LoVo (cell line): ENCODE data around the gene PIK3CD.
A peak's percentile ranks its signal among the peaks of the same experiment; 100 is the strongest.
"Not testable (repeated sequence)": the region's sequence is repeated elsewhere in the genome, so short reads cannot be mapped to it uniquely, and the experiment has no call there.

ENCODE experiments used
- DNase-seq: peaks from one replicate; pipeline ENCODE4 v3.0.0-alpha.2; 2016; ENCODE audit warnings: low spot score

The PIK3CD gene

GRCh38 chr1:9689971-9690381 is 38.4 kb downstream of the PIK3CD start:
- no peak for DNase-seq

GRCh38 chr1:9690440-9691107 is 39.0 kb downstream of the PIK3CD start:
- no peak for DNase-seq

- DNase-seq: no peak
These were observed 39.5 kb downstream of the PIK3CD start for GRCh38 chr1:9691108-9691445.

GRCh38 chr1:9691691-9692090 is 40.2 kb downstream of the PIK3CD start:
- DNase-seq: no peak

- no peak for DNase-seq
These were observed 45.3 kb downstream of the PIK3CD start for GRCh38 chr1:9696793-9697192.

GRCh38 chr1:9699361-9699760 is 47.8 kb downstream of the PIK3CD start:
- DNase-seq: no peak

- peak; percentile 22 for DNase-seq
These were observed 48.8 kb downstream of the PIK3CD start for GRCh38 chr1:9700340-9700739.

GRCh38 chr1:9701665-9702064 is 50.1 kb downstream of the PIK3CD start:
- DNase-seq: no peak

- no peak for DNase-seq
These were observed 51.6 kb downstream of the PIK3CD start for GRCh38 chr1:9703165-9703509.

GRCh38 chr1:9703681-9704080 is 52.1 kb downstream of the PIK3CD start:
- no peak for DNase-seq

- DNase-seq: no peak
These were observed 54.0 kb downstream of the PIK3CD start for GRCh38 chr1:9705337-9706093.

- no peak for DNase-seq
These were observed 54.6 kb downstream of the PIK3CD start for GRCh38 chr1:9706178-9706577.

- no peak for DNase-seq
These were observed 58.5 kb downstream of the PIK3CD start for GRCh38 chr1:9710037-9710436.

GRCh38 chr1:9711466-9712020 is 60.0 kb downstream of the PIK3CD start:
- DNase-seq: no peak

- DNase-seq: not testable (repeated sequence)
These were observed 61.2 kb downstream of the PIK3CD start for GRCh38 chr1:9712767-9713166.

- no peak for DNase-seq
These were observed 62.8 kb downstream of the PIK3CD start for GRCh38 chr1:9714257-9714718.

GRCh38 chr1:9715536-9716226 is 64.2 kb downstream of the PIK3CD start:
- DNase-seq: no peak

- DNase-seq: no peak
These were observed 65.1 kb downstream of the PIK3CD start for GRCh38 chr1:9716404-9717192.

- DNase-seq: no peak
These were observed 65.9 kb downstream of the PIK3CD start for GRCh38 chr1:9717193-9718005.

- DNase-seq: no peak
These were observed 66.6 kb downstream of the PIK3CD start for GRCh38 chr1:9718006-9718680.
